GM21360 (cell line): ENCODE data around the gene UQCR11.

ENCODE experiments used
- ATAC-seq: cut with Tn5 transposase; IDR thresholded peaks from one replicate; pipeline ENCODE4 v1.9.1; 2021; ENCODE audit warnings: mild to moderate bottlenecking, moderate library complexity; ENCODE audit not compliant: unreplicated experiment

The UQCR11 gene

DNA sequence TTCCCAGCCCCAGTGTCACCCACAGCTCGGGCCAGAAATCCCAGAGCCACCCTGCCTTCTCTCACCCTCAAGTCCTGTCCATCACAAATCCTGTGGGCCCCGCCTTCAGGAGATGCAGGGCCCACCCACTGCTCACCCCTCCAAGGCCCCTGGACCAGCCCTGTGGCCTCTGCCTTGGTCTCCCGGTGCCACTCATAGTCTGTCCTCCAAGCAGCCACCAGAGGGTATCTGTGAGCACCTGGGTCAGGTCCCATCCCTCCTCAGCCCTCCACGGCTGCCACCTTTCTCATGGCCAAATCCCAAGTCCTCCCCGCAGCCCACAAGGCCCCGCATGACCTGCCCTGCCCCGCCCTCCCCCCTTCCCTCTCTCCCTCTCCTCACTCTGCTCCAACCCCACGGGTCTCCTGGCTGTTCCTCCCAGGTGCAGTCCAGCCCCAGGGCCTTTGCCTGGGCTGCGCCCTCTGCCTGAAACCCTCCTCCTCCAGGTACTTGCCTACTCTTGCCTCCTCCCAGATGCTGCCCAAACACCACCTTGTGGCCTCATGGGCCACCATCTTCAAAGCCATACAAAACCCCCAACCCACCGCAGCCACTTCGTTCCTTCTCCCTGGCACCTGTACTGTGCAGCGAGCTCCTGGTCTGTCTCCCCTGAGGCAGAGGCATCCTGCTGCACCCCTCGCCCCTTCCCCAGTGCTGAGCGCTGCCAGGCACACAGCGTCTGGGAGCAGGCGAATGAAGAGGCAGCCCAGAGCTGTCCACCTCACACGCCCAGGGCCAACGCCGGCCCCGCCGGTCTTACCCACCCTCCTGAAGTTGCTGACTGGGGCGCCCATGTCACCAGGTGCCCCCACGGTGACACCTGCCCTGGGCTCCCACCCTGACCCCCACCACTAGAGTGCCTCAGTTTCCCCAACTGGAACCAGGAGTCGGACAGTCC is 13.2 kb upstream of the UQCR11 start:
- no peak for ATAC-seq

DNA sequence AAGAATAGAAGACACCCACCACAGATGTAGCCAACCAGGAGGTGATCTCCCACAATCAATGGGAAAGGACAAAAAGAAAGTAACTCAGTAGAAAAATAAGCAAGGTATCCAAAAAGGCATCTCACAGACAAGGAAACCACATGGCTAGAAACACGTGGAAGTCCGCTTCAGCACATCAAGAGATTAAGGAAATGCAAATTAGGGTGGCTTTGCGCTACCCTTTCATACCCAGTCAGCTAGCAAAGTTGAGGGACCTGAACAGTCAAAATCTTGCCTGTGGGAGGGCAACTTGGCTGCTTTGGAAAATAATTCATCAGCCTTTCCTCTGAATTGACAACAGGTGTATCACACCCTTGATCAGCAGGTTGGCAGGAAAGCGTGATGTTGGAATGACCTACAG is 11.6 kb upstream of the UQCR11 start:
- ATAC-seq = no peak

DNA sequence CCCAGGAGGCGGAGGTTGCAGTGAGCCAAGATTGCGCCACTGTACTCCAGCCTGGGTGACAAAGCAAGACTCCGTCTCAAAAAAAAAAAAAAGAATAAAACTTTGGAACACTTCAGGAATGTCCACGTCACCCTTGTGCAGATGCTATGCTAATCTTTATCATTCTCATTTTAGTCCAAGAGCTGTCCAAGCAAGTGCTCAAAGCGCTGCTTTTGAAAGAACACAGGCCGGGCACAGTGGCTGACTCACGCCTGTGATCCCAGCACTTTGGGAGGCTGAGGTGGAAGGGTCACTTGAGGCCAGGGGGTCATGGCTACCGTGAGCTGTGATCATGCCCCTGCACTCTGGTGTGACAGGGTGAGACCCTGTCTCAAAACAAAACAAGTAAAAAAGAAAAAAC is 11.1 kb upstream of the UQCR11 start:
- no peak for ATAC-seq

DNA sequence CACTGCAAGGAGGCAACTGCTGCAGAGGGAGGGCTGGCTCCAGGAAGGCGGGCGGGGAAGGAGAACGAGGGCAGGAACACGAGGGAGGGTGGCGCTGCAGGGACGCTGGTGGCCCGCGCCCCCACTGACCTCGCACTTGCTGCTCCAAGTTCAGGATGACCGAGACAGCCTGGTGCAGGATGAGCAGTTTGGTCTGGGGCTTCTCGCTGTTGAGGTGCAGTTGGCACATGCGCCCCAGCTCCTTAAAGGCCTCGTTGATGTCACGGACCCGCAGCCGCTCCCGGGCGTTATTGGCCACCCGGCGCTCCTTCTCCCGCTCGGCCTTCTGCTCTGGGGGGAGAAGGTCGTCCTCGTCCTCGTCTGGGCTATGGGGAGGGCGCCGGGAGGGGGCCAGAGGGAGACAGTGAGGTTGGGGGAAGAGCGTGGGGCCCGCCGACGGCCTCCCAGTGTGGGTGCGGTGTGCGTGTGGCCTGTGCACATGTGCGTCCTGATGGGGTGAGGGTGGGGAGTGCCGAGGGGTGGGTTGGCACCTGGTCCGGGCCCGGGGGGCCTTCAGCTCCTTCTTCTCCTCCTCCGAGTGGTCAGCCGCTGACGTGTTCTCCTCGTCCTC is 10.0 kb upstream of the UQCR11 start:
- ATAC-seq = no peak

DNA sequence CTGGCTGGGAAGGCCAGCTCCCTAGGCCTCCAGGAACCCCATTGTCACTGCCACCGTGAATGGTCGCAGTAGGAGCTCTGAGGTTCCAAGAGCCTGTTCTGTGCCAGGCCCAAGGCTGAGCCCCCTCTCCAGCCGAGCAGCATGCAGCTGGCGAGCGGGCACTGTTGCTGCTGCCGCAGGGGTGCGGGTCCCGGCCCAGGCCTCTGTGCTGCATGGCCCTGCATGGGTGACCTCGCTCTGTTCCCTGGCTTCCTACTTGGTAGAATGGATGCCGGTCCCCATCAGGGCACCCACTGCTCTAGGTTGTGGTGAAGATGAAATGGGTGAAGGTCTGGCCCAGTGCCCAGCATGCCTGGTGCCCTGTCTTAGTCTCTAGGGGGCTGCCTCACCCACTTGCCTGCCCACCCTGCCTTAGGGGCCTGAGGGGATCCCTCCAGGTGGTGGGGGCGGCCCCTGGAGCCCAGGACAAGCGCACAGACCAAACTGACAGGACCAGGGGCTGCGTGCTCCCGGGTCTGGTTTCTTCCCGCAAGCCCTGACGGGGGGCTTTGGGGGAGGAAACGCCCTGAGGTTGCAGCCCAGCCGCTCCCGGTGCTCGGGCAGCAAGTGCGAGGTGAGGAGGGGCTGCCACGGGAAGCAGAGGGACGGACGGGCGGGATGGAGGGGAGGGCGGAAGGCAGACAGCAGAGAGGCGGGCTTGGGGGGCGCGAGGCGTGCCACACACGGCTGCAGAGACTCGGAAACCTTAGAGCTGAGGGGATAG is 8.7 kb upstream of the UQCR11 start:
- ATAC-seq = no peak

DNA sequence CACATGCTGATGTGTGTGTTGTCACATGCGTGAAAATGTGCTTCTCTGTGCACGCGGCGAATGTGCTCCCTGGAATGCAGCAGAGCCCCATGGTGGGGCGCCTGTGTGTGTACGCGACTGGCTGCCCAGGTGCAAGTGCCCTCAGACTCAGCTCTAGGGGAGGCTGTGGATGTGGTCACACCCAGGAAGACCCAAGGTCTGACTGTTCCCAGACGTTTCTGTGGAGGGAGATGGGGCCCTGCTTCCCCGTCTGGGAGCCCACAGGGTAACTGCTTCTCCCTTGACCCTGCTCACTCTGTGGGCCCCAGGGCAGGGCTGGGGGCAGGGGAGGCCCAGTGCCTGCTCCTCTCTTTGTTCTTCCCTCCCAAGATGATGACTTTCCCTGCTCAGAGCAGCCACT is 7.9 kb upstream of the UQCR11 start:
- no peak for ATAC-seq

DNA sequence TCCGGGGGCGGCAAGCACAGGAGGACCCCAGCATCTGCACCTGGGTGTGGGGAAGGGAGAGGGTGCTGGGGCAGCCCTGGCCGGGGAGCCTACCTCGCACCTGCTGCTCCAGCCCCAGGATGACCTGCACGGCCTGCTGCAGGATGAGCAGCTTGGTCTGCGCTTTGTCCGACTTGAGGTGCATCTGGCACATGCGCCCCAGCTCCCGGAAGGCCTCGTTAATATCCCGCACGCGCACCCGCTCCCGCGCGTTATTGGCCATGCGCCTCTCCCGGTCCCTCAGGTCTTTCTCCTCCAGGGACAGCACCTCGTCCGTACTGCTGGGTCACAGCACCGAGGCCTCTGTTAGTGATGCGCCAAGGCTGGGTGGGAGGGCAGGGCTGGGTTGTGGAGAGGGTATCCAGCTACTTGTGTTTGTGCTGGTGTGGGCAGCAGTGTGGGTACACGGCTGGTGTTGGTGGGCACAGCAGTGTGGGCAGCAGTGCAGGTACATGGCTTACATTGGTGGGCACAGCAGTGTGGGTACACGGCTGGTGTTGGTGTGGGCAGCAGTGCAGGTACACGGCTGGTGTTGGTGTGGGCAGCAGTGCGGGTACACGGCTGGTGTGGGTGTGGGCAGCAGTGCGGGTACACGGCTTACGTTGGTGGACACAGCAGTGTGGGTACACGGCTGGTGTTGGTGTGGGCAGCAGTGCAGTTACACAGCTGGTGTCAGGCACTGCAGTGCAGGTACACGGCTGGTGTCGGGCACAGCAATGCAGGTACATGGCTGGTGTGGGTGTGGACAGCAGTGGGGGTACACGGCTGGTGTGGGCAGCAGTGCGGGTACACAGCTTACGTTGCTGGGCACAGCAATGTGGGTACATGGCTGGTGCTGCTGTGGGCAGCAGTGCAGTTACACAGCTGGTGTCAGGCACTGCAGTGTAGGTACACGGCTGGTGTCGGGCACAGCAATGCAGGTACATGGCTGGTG is 7.1 kb upstream of the UQCR11 start:
- ATAC-seq = no peak

DNA sequence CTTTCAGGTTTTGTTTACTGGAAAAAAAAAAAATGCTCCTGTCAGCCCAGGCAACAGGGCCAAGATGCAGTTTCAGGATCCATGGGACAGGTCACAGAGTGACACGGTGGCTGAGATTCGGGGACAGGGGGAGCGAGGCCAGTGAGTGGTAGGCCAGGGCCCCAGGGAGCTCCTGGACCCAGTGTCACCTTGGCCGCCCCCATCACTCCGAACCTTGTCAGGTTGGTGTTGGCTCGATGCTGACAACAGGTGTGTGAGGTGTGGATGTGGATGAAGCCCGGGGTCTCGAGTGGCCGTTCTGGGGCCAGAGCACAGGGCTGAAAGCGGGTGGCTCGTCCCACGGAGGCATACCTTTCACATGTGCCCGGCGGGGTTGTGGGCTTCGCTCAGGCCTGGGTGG is 6.1 kb upstream of the UQCR11 start:
- no peak for ATAC-seq

DNA sequence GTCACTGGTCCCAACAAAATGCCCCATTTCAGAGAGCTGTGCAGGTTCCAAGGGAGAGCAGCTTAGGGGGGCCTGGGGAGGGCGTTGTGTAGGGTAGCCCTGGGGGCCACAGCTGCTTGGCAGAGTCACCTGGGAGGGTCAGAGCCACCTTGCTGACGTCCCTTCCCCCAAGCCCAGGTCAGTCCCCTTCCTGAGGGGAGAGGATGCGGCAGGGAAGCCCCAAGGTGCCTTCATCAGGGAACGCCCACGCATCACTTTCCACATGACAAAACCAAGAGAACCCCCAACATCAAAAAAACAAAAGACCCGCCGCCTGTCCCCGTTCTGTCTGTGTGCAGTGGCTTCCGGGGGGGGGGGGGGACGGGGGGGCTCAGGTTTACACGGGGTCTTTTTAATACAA is 5.3 kb upstream of the UQCR11 start:
- no peak for ATAC-seq

DNA sequence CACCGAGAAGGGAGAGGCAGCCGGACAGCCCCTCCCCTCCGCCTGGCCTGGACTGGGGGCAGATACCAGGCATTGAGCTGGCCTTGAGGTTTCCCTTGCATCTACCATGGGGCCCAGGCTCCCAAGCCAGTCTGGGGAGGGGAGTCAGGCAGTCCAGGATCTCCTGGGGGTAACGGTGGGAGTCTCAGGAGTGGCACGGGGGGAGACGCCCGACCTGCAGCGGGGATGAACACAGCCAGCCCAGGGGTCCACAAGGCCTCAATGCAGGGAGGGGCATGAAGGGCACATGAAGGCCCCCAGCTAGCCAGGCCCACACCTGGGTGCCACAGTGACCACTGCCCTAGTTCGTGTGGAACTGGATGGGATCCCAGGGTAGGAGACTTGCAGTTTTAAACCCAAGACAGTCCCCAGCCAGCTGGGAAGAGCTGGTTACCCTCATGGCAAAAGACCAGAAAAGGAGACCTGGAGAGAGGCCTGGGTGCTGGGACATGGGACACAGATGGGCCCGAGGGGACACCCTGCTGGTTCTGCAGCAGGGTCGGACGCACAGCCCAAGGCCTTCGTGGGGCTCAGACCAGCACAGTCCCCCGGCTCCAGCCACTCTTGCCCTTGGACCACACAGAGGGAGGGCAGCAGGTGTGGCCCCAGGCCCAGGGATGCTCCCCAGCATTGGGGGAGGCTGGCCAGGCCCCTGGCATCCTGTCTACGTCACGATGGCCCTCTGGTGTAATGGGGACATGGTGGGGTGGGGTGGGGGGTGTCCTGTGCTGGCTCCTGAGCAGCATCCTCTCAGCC is 4.6 kb upstream of the UQCR11 start:
- ATAC-seq = no peak

DNA sequence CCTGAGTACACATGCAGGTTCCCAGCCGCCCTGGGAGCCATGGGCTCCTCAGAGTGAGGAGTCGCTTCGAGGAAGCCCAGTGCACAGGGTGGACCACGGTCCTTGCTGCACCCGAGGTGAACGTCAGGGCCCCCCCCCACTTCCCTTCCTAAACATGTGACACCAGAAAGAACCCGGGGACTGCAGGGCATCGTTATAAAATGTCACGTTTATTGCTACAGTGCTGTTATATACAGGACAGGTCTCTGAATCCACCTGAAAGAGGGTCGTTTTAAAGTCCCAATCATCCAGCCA is 3.8 kb upstream of the UQCR11 start:
- no peak for ATAC-seq

DNA sequence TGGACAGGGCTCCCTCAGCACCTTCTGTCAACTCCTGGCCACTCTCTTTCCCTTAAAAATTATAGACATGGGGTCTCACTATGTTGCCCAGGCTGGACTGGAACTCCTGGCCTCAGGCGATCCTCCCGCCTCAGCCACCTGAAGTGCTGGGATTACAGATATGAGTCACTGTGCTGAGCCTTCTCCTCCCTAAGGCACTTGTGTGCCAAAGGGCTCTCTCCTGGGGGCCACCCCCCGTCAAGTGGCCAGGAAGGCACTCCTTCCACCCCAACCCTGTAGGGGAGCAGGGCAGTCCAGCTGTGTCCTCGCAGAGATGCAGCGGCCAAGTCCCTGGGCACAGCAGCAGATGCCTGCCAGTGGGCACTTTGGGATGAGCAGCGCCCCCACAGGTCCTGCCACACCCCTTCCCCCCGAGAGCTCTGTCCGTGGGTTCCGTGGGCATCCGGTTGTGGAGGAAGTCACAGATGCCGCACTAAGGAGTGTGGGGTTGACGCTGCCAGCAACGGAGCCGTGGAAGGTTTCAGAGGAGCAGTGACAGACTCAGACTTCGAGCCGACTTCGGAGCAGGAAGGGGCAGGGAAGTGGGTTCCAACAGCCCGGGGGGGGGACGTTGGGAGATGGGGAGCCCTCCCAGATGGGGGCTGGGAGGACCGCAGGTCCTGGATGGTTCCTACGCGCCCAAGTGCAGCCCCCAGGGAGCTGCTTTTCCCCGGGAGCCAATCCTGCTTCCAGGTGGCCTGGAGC is 3.3 kb upstream of the UQCR11 start:
- no peak for ATAC-seq

DNA sequence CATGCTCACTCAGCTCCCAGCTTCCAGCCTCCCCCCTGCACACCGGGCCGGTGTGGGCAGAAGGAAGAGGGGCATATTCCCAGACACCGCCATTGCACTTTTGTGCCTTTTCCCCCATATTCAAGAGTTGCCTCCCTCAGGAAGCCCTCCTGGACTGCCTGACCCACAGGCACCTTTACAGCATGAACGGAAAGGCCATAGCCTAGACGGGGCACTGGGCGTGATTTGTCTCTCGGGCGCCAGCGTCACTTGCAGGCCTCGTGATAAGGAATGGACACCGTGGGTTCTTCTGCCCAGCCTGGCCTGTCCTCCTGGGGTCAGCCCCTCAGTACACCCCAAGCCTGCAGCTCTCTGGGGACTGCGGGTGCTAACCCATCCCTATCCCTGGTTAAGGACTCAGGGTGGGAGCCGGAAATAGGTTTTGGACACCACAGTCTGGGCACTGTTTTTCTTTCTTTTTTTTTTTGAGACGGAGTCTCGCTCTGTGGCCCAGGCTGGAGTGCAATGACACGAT is 933 bp upstream of the UQCR11 start:
- ATAC-seq = no peak

DNA sequence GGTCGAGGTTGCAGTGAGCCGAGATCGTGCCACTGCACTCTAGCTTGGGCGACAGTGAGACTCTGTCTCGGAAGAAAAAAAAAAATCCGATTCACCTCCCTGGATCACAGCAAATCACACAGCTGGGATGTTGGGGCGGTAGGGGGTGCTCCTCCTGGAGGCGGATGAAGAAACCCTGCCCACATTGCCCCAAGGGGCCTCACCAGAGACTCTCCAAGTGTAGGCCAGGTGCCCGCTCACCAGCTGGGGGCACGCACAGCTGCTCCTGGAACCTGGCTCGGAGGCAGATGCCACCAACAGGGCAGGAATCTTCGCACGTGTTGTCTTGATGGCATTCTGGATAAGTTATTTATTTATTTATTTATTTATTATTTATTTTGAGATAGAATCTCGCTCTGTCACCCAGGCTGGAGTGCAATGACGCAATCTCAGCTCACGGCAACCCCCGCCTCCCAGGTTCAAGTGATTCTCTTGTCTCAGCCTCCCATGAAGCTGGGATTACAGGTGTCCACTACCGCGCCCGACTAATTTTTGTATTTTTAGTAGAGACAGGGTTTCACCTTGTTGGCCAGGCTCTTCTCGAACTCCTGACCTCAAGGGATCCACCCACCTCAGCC is 3.1 kb downstream of the UQCR11 start:
- no peak for ATAC-seq

DNA sequence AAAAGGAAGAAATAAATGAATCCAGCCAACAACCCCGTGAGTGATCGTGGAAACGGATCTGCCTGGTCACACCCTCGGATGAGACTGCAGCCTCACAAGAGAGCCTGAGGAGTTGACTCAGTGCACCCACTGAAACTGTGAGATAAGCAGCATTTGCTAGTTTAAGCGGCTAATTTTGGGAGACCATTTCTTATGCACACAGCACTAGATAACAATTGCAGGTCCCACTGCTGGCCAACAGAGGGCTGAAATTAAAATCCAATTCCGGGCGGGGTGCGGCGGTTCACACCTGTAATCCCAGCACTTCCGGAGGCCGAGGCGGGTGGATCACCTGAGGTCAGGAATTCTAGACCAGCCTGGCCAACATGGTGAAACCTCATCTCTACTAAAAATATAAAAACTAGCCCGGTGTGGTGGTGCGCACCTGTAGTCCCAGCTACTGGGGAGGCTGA is 3.6 kb downstream of the UQCR11 start:
- no peak for ATAC-seq

DNA sequence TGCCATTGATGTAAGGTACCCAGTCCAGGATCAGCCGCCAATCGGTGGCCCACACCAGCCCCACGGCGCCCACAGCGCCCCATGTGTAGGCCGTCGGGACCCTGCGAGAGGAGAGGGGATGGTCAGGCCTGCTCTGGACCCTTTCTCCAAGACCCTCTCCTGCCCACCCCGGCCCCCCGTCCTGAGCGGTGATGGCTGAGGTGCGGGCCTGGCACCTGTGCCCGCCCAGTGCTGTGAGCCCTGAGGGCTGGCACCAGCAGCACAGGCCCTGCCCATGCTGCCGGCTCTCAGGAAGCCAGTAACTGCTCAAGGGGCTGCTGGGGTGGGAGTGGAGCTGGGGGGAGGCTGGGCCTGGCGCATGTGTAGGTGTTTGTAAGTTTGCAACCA is 5.8 kb downstream of the UQCR11 start:
- ATAC-seq = no peak

DNA sequence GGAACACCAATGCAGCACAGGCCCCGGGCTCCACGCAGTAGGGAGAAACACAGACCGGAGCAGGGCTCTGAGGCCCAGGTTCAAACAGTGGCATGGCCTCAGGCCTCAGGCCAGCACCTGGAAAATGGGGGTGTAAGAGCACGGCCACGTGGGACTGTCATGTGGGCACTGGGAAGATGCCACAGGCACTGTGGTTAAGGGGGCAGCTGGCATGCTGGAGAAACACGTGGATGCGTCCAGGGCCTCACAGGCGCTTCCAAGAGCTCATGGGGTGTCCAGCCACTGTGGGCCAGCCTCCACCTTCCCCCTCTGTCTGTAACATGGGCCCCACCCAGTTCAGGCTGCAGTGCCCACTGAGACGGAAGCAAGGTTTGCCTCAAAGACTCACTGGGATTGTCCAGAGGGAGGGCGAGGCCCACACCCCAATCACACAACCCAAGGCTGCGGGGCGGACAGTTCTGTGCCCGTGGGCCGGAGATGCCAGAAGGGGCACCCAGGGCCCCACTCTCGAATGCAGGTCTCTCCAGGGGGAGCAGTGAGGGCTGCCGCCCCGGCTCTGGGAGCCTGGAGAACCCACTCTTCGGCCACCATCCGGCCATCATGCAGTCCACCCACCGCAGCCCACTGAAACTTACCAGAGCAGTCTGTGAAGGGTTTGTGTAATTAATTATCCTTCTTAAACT is 6.3 kb downstream of the UQCR11 start:
- no peak for ATAC-seq

DNA sequence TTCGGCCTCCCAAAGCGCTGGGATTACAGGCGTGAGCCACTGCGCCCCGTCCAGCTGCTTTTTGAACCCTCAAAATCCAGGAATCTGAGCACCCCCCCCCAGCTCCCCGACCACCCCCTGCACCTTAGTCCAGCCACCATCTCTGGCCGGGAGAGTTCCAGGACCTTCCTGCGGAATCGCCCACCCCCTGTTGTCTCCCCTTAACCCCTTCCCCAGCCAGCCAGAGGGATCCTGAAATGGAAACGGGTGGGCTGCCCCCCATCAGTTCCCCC is 11.8 kb downstream of the UQCR11 start:
- no peak for ATAC-seq
